K562 (cell line): Measurements from ENCODE around the gene DVL3. TPM values are rescaled to one million over a fixed set of nuclear protein-coding genes. Genes with fewer than 3 reads are reported as not detected.

Experiments
- ATAC-seq: fragments of 200-7000 bp; cut with Tn5 transposase; 3 replicates; pipeline ENCODE4 v1.9.1; 2020; ENCODE audit warnings: moderate library complexity
- BruUV-seq: library from RNA; stranded (reverse); fragments of 400-500 nt; replicated peaks from 2 replicates; lab custom pipeline; 2021; lab: Mats Ljungman, UMichigan
- CTCF ChIA-PET: fragments of 300-600 bp; formaldehyde crosslinking; extraction: SDS; loops from one replicate; lab custom pipeline; 2021; ENCODE audit warnings: low intra/inter-chr PET ratio; lab: Yijun Ruan, JAX
- POLR2A ChIA-PET: fragments of 300-600, 350-650 bp; sonication (Branson Sonifier 250); formaldehyde crosslinking; extraction: SDS; loops from one replicate; lab custom pipeline; 2021; ENCODE audit warnings: antibody characterized with exemption, inconsistent platforms; lab: Yijun Ruan, JAX
- DNase-seq, 4 experiments: peaks; one replicate each; pipeline versions ENCODE4 v3.0.0 to v3.0.0-alpha.2; 2011 to 2018; ENCODE audit warnings: low spot score in 3 of 4, mixed read lengths in 3 of 4; ENCODE audit errors: extremely low read depth in 1 of 4
- FAIRE-seq: peaks from 2 replicates; lab custom pipeline; 2011; peaks lifted over from hg19 to GRCh38; lab: Jason Lieb, UNC
- H2AFZ ChIP-seq: 2 replicates; pipeline ENCODE4 v1.6.0; 2011; ENCODE audit warnings: low read depth, low read length, control low read depth, inconsistent platforms
- H3K27ac ChIP-seq: fragments of 200-600 bp; 3 replicates; pipeline ENCODE4 v1.8.0; 2011; ENCODE audit warnings: low read depth, mild to moderate bottlenecking, control low read depth, inconsistent platforms, low read length, moderate library complexity, mixed read lengths; ENCODE audit errors: extremely low read depth
- H3K27me3 ChIP-seq, 2 experiments: fragments of 300-600 bp in 1 of 2; 2 replicates in 1 of 2; 3 replicates in 1 of 2; pipeline versions ENCODE4 v1.6.0 to v1.8.0; 2011; ENCODE audit warnings: inconsistent platforms in 2 of 2, low read length in 2 of 2, mild to moderate bottlenecking in 1 of 2, mixed read lengths in 1 of 2, moderate library complexity in 1 of 2; ENCODE audit not compliant: control insufficient read depth in 2 of 2, insufficient read depth in 2 of 2
- H3K36me3 ChIP-seq: fragments of 300-600 bp; 3 replicates; pipeline ENCODE4 v1.8.0; 2011; ENCODE audit warnings: mild to moderate bottlenecking, low read length, inconsistent platforms; ENCODE audit not compliant: control insufficient read depth, insufficient read depth
- H3K4me1 ChIP-seq, 2 experiments: fragments of 200-600 bp in 1 of 2; replicated peaks in 1 of 2; 2 replicates in 1 of 2; 3 replicates in 1 of 2; pipeline versions ENCODE4 v1.5.1 to v1.8.0; 2011; ENCODE audit warnings: inconsistent platforms in 2 of 2, low read length in 2 of 2, mild to moderate bottlenecking in 1 of 2, mixed read lengths in 1 of 2, moderate library complexity in 1 of 2; ENCODE audit not compliant: control insufficient read depth in 2 of 2, insufficient read depth in 2 of 2
- H3K4me2 ChIP-seq: 2 replicates; pipeline ENCODE4 v1.6.1; 2011; ENCODE audit warnings: low read length, control low read depth, inconsistent platforms, mixed read lengths; ENCODE audit not compliant: insufficient read depth
- H3K4me3 ChIP-seq: fragments of 200-600 bp; sonication (generic), shearing (Covaris generic); 2 replicates; pipeline ENCODE4 v1.5.1; 2016; ENCODE audit warnings: control low read depth, inconsistent platforms
- H3K79me2 ChIP-seq: fragments of 200-600 bp; 3 replicates; pipeline ENCODE4 v1.8.0; 2011; ENCODE audit warnings: low read length, inconsistent platforms; ENCODE audit not compliant: control insufficient read depth, insufficient read depth
- H3K9ac ChIP-seq, 2 experiments: 2 replicates each; pipeline versions ENCODE4 v1.6.0 to v1.6.1; 2011; ENCODE audit warnings: low read depth in 2 of 2, low read length in 2 of 2, control low read depth in 1 of 2, inconsistent platforms in 1 of 2, mild to moderate bottlenecking in 1 of 2, mixed read lengths in 1 of 2; ENCODE audit not compliant: insufficient read depth in 1 of 2
- H3K9me1 ChIP-seq: one replicate; pipeline ENCODE4 v1.6.0; 2011; ENCODE audit warnings: inconsistent platforms, mild to moderate bottlenecking, low read length, moderate library complexity; ENCODE audit not compliant: control insufficient read depth, insufficient read depth
- H3K9me3 ChIP-seq: replicated peaks from 2 replicates; pipeline ENCODE4 v1.5.1; 2011; ENCODE audit warnings: low read depth, low read length, inconsistent platforms; ENCODE audit not compliant: control insufficient read depth, insufficient read depth
- H4K20me1 ChIP-seq: replicated peaks from 2 replicates; pipeline ENCODE4 v1.6.1; 2011; ENCODE audit warnings: low read length, inconsistent platforms, mixed read lengths; ENCODE audit not compliant: control insufficient read depth, insufficient read depth
- JUNB ChIP-seq: fragments of 450-650 bp; formaldehyde crosslinking; conservative IDR thresholded peaks from 2 replicates; pipeline ENCODE4 v1.4.0; 2020; ENCODE audit warnings: mild to moderate bottlenecking
- WGBS: fragments of 100-300 bp; shearing (Covaris generic); methylation state at CpG from one replicate; pipeline ENCODE4 v1.1.6; 2016; ENCODE audit warnings: low coverage, mixed read lengths; ENCODE audit not compliant: insufficient coverage; ENCODE audit errors: missing lambda C conversion rate; 5-methylcytosine and 5-hydroxymethylcytosine counted together
- in situ Hi-C: fragments of 300-500 bp; cut with MboI; formaldehyde crosslinking; loops from 4 replicates; pipeline ENCODE4 v1.15.0; 2018; ENCODE audit warnings: inconsistent platforms, mixed read lengths
- intact Hi-C: fragments of 100-400 bp; cut with micrococcal nuclease; formaldehyde crosslinking; loops from 2 replicates; pipeline ENCODE4 v1.14.2; 2022
- polyA plus RNA-seq, 8 experiments: library from polyadenylated mRNA; depleted of rRNA in 4 of 8; stranded (reverse) in 5 of 8; unstranded in 3 of 8; fragments of >200 nt; fragmentation: Nextera tagmentation in 2 of 8; fragmentation: Illumina TruSeq in 1 of 8; extraction: Ambion mirVana in 2 of 8; extraction: Trizol in 1 of 8; gene quantifications; 2 replicates each; pipeline versions ENCODE4 v1.2.1 to v1.2.3, GENCODE V29; 2011 to 2014; ENCODE audit warnings: inconsistent platforms in 1 of 8, missing spikeins in 1 of 8
- total RNA-seq, 7 experiments: library from RNA; depleted of rRNA in 6 of 7; stranded (reverse); fragments of >200 nt in 6 of 7; fragmentation: Illumina TruSeq in 2 of 7; extraction: Trizol in 2 of 7; gene quantifications; 2 replicates each; pipeline versions ENCODE4 v1.2.1 to v1.2.3, GENCODE V29; 2011 to 2021; ENCODE audit warnings: low replicate concordance in 1 of 7
- TF ChIP-seq, protein P1 (sequence below), 2 experiments: fragments of 450-650 bp in 1 of 2; sonication (generic) in 1 of 2; formaldehyde crosslinking in 1 of 2; IDR thresholded peaks; 2 replicates each; pipeline versions ENCODE4 v1.7.1 to v1.9.0; 2016 to 2022; ENCODE audit warnings: inconsistent platforms in 1 of 2, mild to moderate bottlenecking in 1 of 2, missing genetic modification reagents in 1 of 2
- TF ChIP-seq, protein P2 (sequence below): sonication (generic); formaldehyde crosslinking; IDR thresholded peaks from 2 replicates; pipeline ENCODE4 v1.8.0; 2022; ENCODE audit warnings: missing genetic modification reagents, mild to moderate bottlenecking, borderline replicate concordance
- TF ChIP-seq, protein P3 (sequence below), 3 experiments: fragments of 200-800 bp in 1 of 3; sonication (Bioruptor generic) in 1 of 3; sonication (generic) in 1 of 3; formaldehyde crosslinking in 1 of 3; IDR thresholded peaks; 2 replicates each; pipeline versions ENCODE4 v1.6.1 to v1.8.0; 2016 to 2022; ENCODE audit warnings: mild to moderate bottlenecking in 2 of 3, missing compliant biosample characterization in 2 of 3, missing genetic modification characterization in 2 of 3, missing genetic modification reagents in 1 of 3
- TF ChIP-seq, protein P4 (sequence below): sonication (generic); formaldehyde crosslinking; IDR thresholded peaks from 2 replicates; pipeline ENCODE4 v1.9.0; 2022; ENCODE audit warnings: mild to moderate bottlenecking, missing genetic modification reagents

The DVL3 gene
- total and polyA plus RNA-seq, 9 of the 15 experiments (the other 6 are each of a cell fraction or from before 2014, with no cell fraction given) = 3.1 to 57.9 (median 20.1) TPM

DNA sequence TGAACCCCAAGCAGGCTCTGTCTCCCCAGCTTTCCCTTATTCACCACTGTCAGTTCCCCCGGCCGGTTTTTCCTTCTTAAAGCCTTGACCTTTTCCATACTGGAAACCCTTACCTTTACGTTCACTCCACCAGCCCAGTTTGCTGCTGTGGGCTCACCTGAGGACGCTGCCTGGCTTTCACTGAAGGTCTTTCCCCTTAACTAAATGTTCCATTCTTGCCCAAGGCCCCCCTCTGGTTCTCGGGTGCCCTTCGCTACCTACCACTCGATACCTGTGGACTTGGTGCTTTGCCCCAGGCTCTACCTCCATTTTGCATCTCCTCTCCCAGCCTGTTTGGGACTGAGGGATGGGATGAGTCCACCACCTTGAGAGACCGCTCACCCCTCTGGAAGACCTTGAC lies 20.3 kb downstream of the DVL3 start:
- TF ChIP-seq, protein P1, sequence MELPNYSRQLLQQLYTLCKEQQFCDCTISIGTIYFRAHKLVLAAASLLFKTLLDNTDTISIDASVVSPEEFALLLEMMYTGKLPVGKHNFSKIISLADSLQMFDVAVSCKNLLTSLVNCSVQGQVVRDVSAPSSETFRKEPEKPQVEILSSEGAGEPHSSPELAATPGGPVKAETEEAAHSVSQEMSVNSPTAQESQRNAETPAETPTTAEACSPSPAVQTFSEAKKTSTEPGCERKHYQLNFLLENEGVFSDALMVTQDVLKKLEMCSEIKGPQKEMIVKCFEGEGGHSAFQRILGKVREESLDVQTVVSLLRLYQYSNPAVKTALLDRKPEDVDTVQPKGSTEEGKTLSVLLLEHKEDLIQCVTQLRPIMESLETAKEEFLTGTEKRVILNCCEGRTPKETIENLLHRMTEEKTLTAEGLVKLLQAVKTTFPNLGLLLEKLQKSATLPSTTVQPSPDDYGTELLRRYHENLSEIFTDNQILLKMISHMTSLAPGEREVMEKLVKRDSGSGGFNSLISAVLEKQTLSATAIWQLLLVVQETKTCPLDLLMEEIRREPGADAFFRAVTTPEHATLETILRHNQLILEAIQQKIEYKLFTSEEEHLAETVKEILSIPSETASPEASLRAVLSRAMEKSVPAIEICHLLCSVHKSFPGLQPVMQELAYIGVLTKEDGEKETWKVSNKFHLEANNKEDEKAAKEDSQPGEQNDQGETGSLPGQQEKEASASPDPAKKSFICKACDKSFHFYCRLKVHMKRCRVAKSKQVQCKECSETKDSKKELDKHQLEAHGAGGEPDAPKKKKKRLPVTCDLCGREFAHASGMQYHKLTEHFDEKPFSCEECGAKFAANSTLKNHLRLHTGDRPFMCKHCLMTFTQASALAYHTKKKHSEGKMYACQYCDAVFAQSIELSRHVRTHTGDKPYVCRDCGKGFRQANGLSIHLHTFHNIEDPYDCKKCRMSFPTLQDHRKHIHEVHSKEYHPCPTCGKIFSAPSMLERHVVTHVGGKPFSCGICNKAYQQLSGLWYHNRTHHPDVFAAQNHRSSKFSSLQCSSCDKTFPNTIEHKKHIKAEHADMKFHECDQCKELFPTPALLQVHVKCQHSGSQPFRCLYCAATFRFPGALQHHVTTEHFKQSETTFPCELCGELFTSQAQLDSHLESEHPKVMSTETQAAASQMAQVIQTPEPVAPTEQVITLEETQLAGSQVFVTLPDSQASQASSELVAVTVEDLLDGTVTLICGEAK (IDR thresholded peaks at IDR 0.05) = 0 out of 2 replicates have a peak, but pooled peaks have one; percentile 6
- TF ChIP-seq, protein P1 (CRISPR knock-in tag; IDR thresholded peaks at IDR 0.05) = no peak
- TF ChIP-seq, protein P2, sequence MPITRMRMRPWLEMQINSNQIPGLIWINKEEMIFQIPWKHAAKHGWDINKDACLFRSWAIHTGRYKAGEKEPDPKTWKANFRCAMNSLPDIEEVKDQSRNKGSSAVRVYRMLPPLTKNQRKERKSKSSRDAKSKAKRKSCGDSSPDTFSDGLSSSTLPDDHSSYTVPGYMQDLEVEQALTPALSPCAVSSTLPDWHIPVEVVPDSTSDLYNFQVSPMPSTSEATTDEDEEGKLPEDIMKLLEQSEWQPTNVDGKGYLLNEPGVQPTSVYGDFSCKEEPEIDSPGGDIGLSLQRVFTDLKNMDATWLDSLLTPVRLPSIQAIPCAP (CRISPR knock-in tag) = 0 out of 2 replicates have a peak, but pooled peaks have one; percentile 7
- TF ChIP-seq, protein P3, sequence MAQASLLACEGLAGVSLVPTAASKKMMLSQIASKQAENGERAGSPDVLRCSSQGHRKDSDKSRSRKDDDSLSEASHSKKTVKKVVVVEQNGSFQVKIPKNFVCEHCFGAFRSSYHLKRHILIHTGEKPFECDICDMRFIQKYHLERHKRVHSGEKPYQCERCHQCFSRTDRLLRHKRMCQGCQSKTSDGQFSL (CRISPR knock-in tag; IDR thresholded peaks at IDR 0.05) = 0 out of 2 replicates have a peak, but pooled peaks have one; percentile 15
- TF ChIP-seq, protein P3 (tag; IDR thresholded peaks at IDR 0.05) = no peak
- TF ChIP-seq, protein P4, sequence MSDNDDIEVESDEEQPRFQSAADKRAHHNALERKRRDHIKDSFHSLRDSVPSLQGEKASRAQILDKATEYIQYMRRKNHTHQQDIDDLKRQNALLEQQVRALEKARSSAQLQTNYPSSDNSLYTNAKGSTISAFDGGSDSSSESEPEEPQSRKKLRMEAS (CRISPR knock-in tag) = 0 out of 2 replicates have a peak, but pooled peaks have one; percentile 5
- no peak for TF ChIP-seq JUNB (CRISPR knock-in tag)
- Histone ChIP-seq H4K20me1 (peaks cover 17% of the 10 kb centered on the region), H2AFZ (no peak overlapping the region), H3K4me2 (peak overlapping the region; percentile 89), H3K9me3 (no peaks in the 10 kb centered on the region), H3K9me1 (no peaks in the 10 kb centered on the region), H3K27ac (peak overlapping the region; percentile 82), H3K36me3 (peaks cover 69% of the 10 kb centered on the region), H3K9ac (peak overlapping the region; percentile 91 to 100), H3K27me3 (no peaks in the 10 kb centered on the region), H3K4me3 (peak overlapping the region; percentile 81), H3K4me1 (peaks cover 44 to 50% of the 10 kb centered on the region in 2 experiments; a peak in 4 of 5 replicates), H3K79me2 (peaks cover 46% of the 10 kb centered on the region)
- ATAC-seq = no peak
- no peak for DNase-seq
- intact Hi-C loops (loop anchor here (2.0 kb wide), 1 partner anchor 21 kb away; the partner anchor contains the start of gene DVL3), in situ Hi-C loops (no loop called here)
- under 1% methylated on average over 8 of the region's 8 CpGs for WGBS
- no peak for FAIRE-seq
- BruUV-seq = no TSS peak
- ChIA-PET POLR2A (interaction anchor here (0.5 to 2.7 kb wide), 3 partner anchors 8 to 13 kb away, joined by 3 to 20 read pairs (median 14); partner anchors contain the start of gene ABCF3), CTCF (interaction anchor here (1.0 kb wide), 1 partner anchor 29 kb away, joined by 3 read pairs; no protein-coding TSS in a partner anchor)
